HCT116 (cell line): Measurements from ENCODE around the gene NOL9.

Experiments
- CEBPB ChIP-seq: IDR thresholded peaks from 2 replicates; pipeline ENCODE4 v1.6.1; 2012; ENCODE audit warnings: low read depth
- CTCF ChIP-seq, 3 experiments: fragments of 200-600 bp in 1 of 3; sonication (generic) in 1 of 3; IDR thresholded peaks in 2 of 3; conservative IDR thresholded peaks in 1 of 3; 2 replicates each; pipeline ENCODE4 v1.5.1; 2012 to 2017; ENCODE audit warnings: low read depth in 2 of 3, low read length in 2 of 3, antibody characterized with exemption in 1 of 3, borderline replicate concordance in 1 of 3, control low read depth in 1 of 3, mild to moderate bottlenecking in 1 of 3, mixed read lengths in 1 of 3, mixed run types in 1 of 3, moderate library complexity in 1 of 3; ENCODE audit not compliant: insufficient read depth in 1 of 3
- EZH2phosphoT487 ChIP-seq: fragments of 200-600 bp; IDR thresholded peaks from 2 replicates; pipeline ENCODE4 v1.6.1; 2018; ENCODE audit warnings: antibody characterized with exemption, borderline replicate concordance
- JUND ChIP-seq: IDR thresholded peaks from 2 replicates; pipeline ENCODE4 v1.6.1; 2012
- POLR2A ChIP-seq: IDR thresholded peaks from 2 replicates; pipeline ENCODE4 v1.7.0; 2011; ENCODE audit warnings: borderline replicate concordance; ENCODE audit not compliant: insufficient read depth, insufficient read length; ENCODE audit errors: extremely low read depth
- POLR2AphosphoS5 ChIP-seq: IDR thresholded peaks from 2 replicates; pipeline ENCODE4 v1.6.1; 2011; ENCODE audit warnings: mild to moderate bottlenecking, low read depth, low read length, moderate library complexity
- RAD21 ChIP-seq: IDR thresholded peaks from 2 replicates; pipeline ENCODE4 v1.6.1; 2012; ENCODE audit warnings: low read depth, mild to moderate bottlenecking
- REST ChIP-seq: IDR thresholded peaks from 2 replicates; pipeline ENCODE4 v1.6.1; 2012; ENCODE audit warnings: low read depth
- ZBTB33 ChIP-seq: IDR thresholded peaks from 2 replicates; pipeline ENCODE4 v1.6.1; 2011; ENCODE audit warnings: mild to moderate bottlenecking, low read length, moderate library complexity; ENCODE audit not compliant: insufficient replicate concordance; ENCODE audit errors: extremely low read depth

- TF ChIP-seq CTCF (IDR thresholded peaks at IDR 0.05 in 2 of 3, conservative IDR thresholded peaks at IDR 0.05 in 1 of 3; ENCODE audit: borderline replicate concordance in 1 of 3, insufficient read depth in 1 of 3, low read depth in 2 of 3, low read length in 2 of 3): peak in 1 of 3 experiments; percentile 37; a peak in 1 of 6 replicates
- no peak for TF ChIP-seq POLR2AphosphoS5
- TF ChIP-seq REST: no peak
- no peak for TF ChIP-seq JUND
- no peak for TF ChIP-seq POLR2A
- TF ChIP-seq ZBTB33: no peak
- no peak for TF ChIP-seq RAD21
- TF ChIP-seq CEBPB: no peak
- TF ChIP-seq EZH2phosphoT487: no peak
These were observed 30.1 kb upstream of the NOL9 start for GRCh38 chr1:6584126-6585080.
